ENCODE results near the gene RPS6KA1.
"Not testable (repeated sequence)": the region's sequence is repeated elsewhere in the genome, so short reads cannot be mapped to it uniquely, and the experiment has no call there.

The RPS6KA1 gene

DNA sequence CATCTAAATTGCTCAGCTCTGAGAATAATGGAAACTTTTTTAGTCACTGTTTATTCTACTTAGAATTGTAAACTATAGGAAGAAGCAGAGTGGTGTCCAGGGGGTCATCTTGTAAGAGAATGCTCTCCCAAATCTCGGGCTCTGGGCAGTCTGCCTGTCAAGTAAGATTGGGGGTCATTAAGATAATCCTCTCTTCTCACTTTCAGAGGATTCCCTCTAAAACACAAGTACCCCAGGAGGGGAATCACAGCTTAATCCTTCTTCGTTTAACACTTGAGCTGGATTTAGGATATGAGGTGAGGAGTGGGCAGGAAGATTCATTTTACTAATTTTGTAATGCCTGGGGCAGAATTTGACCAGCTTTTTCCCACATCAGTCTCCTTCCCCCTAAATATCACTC is 81.2 kb downstream of the RPS6KA1 start:
- Histone ChIP-seq H3K27me3 (replicated peaks; ENCODE audit: control insufficient read depth, insufficient read depth, low read length) (no peaks in the 10 kb centered on the region), H3K36me3 (ENCODE audit: control insufficient read depth, insufficient read depth, low read length) (no peaks in the 10 kb centered on the region), H3K4me3 (replicated peaks; ENCODE audit: low read depth, low read length) (no peak overlapping the region)
- DNase-seq (ENCODE audit: extremely low read depth, insufficient read length) = no peak
- TF ChIP-seq, protein P1, sequence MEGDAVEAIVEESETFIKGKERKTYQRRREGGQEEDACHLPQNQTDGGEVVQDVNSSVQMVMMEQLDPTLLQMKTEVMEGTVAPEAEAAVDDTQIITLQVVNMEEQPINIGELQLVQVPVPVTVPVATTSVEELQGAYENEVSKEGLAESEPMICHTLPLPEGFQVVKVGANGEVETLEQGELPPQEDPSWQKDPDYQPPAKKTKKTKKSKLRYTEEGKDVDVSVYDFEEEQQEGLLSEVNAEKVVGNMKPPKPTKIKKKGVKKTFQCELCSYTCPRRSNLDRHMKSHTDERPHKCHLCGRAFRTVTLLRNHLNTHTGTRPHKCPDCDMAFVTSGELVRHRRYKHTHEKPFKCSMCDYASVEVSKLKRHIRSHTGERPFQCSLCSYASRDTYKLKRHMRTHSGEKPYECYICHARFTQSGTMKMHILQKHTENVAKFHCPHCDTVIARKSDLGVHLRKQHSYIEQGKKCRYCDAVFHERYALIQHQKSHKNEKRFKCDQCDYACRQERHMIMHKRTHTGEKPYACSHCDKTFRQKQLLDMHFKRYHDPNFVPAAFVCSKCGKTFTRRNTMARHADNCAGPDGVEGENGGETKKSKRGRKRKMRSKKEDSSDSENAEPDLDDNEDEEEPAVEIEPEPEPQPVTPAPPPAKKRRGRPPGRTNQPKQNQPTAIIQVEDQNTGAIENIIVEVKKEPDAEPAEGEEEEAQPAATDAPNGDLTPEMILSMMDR (IDR thresholded peaks at IDR 0.05; ENCODE audit: insufficient read depth, low read length, poor library complexity, severe bottlenecking) = no peak

DNA sequence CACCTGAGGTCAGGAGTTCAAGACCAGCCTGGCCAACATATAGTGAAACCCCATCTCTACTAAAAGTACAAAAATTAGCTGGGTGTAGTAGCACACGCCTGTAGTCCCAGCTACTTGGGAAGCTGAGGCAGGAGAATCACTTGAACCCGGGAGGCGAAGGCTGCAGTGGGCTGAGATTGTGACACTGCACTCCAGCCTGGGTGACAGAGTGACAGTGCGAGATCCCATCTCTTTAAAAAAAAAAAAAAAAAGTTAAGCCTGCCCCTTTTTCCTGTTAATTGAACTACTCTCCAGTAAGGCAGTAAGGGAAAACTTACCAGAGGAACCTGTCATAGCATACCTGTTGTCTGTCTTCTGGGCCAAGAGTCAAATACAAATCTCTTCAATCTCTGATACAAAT is 83.1 kb downstream of the RPS6KA1 start:
- H3K4me3 ChIP-seq (replicated peaks; ENCODE audit: low read depth, low read length); H3K36me3 ChIP-seq (ENCODE audit: control insufficient read depth, insufficient read depth, low read length); H3K27me3 ChIP-seq (replicated peaks; ENCODE audit: control insufficient read depth, insufficient read depth, low read length); DNase-seq (ENCODE audit: extremely low read depth, insufficient read length): not testable (repeated sequence)

DNA sequence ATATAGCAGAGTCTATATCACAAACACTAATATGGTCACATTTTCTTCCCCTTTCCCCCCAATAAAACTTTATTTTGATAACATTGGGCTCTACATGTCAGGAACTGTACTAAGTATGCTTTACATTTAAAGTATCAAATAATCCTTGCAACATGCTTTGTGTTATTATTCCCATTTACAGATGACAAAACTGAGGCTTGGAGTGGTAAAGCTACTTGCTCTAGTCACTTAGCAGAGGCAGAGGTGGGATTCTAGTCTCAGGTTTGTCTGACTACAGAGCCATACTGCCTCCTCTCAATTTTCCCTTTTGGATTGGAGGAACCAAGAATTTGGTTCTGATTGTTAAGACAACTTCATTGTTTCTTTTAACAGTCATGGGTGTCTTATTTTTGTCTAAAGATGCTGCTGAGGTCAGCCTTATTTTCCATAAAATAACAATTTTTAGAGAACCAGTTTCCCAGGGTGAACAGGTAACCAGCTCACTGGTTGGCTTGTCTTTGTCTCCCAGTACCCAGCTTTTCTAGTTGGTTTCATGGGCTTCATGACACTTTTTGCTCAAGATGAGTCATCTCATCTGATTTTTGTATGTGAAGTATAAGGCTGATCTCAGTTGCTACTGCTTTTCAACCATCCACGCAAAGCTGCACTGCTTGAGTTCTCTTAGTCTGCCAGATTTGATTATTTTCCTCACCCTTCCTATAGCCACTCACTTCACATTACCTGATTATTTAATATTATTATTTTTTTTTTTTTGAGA is 85.3 kb downstream of the RPS6KA1 start:
- H3K4me3 ChIP-seq (replicated peaks; ENCODE audit: low read depth, low read length) = no peak overlapping the region
- no peaks in the 10 kb centered on the region for H3K27me3 ChIP-seq (replicated peaks; ENCODE audit: control insufficient read depth, insufficient read depth, low read length)
- TF ChIP-seq, protein P1 (IDR thresholded peaks at IDR 0.05; ENCODE audit: insufficient read depth, low read length, poor library complexity, severe bottlenecking) = no peak
- no peak for DNase-seq (ENCODE audit: extremely low read depth, insufficient read length)
- no peaks in the 10 kb centered on the region for H3K36me3 ChIP-seq (ENCODE audit: control insufficient read depth, insufficient read depth, low read length)

- no peak for DNase-seq (ENCODE audit: extremely low read depth, insufficient read length)
- no peaks in the 10 kb centered on the region for H3K36me3 ChIP-seq (ENCODE audit: control insufficient read depth, insufficient read depth, low read length)
- H3K4me3 ChIP-seq (replicated peaks; ENCODE audit: low read depth, low read length) = no peak overlapping the region
- no peaks in the 10 kb centered on the region for H3K27me3 ChIP-seq (replicated peaks; ENCODE audit: control insufficient read depth, insufficient read depth, low read length)
- TF ChIP-seq, protein P1 (IDR thresholded peaks at IDR 0.05; ENCODE audit: insufficient read depth, low read length, poor library complexity, severe bottlenecking) = no peak
Measured at GRCh38 chr1:26616881-26617280, 87.3 kb downstream of the RPS6KA1 start.

DNA sequence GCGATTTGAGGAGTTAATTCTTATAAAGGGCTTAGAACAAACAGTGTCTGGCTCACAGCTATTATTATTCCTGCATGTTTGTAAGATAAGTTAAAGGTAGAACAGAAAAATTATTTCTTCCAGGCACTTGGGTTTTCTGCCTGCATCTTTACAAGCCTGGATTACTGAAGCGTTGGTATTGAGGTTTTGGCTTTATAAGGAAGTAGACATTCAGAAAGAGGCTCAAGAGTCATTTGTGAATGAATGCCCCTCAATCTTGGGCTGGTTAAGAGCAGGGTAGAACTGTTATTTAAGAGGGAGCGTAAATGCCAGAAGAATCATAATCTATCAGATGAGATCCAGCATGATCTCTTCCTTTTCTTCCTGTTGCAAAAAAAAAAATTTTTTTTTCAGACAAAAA is 89.0 kb downstream of the RPS6KA1 start:
- Histone ChIP-seq H3K36me3 (ENCODE audit: control insufficient read depth, insufficient read depth, low read length) (no peaks in the 10 kb centered on the region), H3K27me3 (replicated peaks; ENCODE audit: control insufficient read depth, insufficient read depth, low read length) (no peaks in the 10 kb centered on the region), H3K4me3 (replicated peaks; ENCODE audit: low read depth, low read length) (no peak overlapping the region)
- DNase-seq (ENCODE audit: extremely low read depth, insufficient read length) = no peak
- TF ChIP-seq, protein P1 (IDR thresholded peaks at IDR 0.05; ENCODE audit: insufficient read depth, low read length, poor library complexity, severe bottlenecking) = no peak
